Activated naive CD4-positive, alpha-beta T cell (primary cell): ENCODE results near the gene NLGN1.
A peak's percentile ranks its signal among the peaks of the same experiment; 100 is the strongest.
"Not testable (repeated sequence)": the region's sequence is repeated elsewhere in the genome, so short reads cannot be mapped to it uniquely, and the experiment has no call there.

Experiments used
- DNase-seq, 4 experiments: peaks; one replicate each; lab custom pipeline; 2025; lab: John Stamatoyannopoulos, UW

Gene NLGN1

GRCh38 chr3:173397161-173398110, at the start of gene NLGN1:
NLGN1 (plus strand) TSS chr3:173397744.
- no peak for DNase-seq

- no peak for DNase-seq
Observed at GRCh38 chr3:173351886-173352285, 45.7 kb upstream of the NLGN1 start.

DNA sequence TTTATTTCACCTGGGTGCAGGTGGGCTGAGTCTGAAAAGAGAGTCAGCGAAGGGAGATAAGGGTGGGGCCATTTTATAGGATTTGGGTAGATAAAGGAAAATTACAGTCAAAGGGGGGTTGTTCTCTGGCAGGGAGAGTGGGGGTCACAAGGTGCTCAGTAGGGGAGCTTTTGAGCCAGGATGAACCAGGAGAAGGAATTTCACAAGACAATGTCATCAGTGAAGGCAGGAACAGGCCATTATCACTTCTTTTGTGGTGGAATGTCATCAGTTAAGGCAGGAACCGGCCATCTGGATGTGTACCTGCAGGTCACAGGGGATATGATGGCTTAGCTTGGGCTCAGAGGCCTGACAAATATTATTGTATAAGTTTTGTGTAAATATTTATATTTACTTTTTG, 44.4 kb upstream of the NLGN1 start:
- not testable (repeated sequence) for DNase-seq

- DNase-seq = no peak
Observed at GRCh38 chr3:173354124-173354523, 43.4 kb upstream of the NLGN1 start.

GRCh38 chr3:173371848-173372487, 25.6 kb upstream of the NLGN1 start:
- no peak for DNase-seq

DNA sequence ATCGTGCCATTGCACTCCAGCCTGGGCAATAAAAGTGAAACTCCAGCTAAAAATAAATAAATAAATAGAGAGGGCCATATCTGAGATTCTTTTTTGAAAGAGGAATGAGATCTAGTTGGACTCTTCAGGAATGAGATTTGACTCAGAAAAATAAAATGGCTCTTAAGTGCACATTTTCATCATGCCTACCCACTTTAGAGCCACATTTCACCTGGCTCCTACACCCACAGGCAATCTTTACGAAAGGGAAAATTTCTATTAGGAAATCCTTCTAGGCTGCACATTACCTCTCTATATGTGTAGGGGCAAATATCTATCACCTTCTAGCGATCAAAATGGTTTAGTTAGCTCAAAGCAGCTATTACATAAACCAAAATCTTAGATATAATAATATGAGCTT, 16.9 kb upstream of the NLGN1 start:
- DNase-seq = no peak

- DNase-seq = not testable (repeated sequence)
Observed at GRCh38 chr3:173381936-173382335, 15.6 kb upstream of the NLGN1 start.

- no peak for DNase-seq
Observed at GRCh38 chr3:173395073-173395411, 2.5 kb upstream of the NLGN1 start.

DNA sequence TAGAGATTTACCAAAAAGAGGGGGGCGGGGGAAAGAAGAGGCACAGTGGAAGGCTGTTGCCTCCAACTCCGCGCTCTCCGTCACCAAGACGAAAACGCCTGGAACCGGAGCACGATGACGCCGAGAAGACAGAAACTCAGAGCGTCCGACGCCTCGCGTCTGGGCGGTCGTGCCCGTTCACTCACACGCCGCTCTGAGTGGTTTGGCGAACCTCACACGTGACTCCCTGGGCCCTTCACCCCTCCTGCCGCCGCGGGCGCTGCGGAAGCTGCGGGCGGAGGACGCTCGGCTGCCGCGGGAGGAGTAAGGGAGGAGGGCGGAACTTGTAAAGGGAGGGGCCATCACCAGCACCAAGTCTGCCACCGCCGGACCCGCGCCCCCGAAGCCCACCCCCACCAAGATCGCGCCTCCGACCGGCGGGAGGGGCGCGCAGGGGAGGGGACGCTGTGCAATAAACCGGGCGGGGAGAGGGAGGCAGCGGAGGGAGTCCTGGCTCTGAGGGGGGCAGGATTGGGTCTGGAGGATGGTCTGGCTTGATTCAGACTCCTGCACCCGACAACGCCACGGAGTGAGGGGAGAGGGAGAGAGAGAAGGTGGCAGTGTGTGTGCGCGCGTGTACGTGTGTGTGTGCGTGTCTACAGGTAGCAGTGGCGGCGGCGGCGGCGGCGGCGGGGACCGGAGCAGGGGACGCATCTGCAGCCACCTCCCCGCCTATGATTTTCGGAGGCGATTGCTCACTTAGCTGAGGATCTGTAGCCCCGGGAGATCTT, 1.9 kb upstream of the NLGN1 start:
- DNase-seq = peak in 1 of 4 experiments; percentile 10

DNA sequence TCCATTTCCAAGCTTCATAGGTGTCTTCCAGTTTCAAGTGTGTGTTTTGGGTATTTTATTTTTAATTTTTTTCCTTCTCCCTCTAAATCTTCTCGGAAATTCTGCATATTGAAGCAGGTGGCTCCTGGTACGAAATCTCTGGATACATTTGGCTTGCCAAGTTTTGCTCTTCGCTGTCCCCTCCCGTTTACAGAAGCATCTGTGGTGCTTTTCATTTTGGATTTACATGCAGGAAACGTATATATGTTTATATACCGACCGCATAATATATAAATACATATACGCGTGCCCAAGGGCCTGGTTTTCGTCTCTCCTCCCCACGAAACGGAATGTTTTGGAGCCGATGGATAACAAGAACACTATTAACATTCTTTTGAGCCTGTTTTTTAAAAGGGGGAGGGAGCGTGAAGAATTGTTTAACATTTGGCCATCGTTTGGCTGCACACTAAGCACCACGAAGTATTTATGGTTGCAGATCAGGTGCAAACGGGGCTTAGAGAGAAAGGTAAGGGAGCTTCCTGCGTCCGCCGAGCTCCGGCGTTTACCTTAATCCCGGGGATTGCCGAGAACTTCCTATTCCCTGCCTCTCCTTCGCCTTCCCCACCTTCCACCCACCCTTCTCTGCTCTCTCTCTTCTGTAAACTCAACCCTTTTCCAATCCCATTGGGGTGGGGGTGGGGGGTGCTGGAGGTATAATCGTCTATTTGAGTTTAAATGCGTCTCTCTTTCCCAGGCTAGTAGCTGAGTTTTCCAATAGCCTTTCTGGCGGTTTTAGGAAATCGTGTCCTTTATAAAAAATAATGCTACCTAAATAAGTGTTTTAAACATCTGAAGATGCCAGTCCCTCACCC, 1.1 kb upstream of the NLGN1 start:
- no peak for DNase-seq

- DNase-seq = no peak
Observed at GRCh38 chr3:173398111-173398479, 551 bp downstream of the NLGN1 start.

- no peak for DNase-seq
Observed at GRCh38 chr3:173399044-173399443, 1.5 kb downstream of the NLGN1 start.

DNA sequence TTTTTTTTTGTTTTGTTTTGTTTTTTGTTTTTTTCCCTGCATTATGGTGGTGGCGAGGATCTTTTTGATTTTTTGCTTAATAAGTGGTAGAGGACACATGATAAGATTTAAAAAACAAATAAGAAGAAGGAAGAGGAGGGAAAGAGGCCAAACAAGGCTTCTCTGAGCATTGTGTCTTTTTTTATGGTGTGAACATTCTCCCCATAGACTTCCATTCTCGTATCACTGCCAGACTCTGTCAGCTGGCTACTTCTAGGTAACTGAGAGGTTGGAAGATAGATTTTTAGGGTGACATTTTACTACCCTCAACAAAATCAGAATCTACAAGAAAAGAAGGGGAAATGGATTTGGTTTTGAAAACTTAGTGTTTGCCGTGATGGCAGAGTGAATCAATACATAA, 3.8 kb downstream of the NLGN1 start:
- DNase-seq = no peak

- DNase-seq = no peak
Observed at GRCh38 chr3:173402656-173403055, 5.1 kb downstream of the NLGN1 start.

DNA sequence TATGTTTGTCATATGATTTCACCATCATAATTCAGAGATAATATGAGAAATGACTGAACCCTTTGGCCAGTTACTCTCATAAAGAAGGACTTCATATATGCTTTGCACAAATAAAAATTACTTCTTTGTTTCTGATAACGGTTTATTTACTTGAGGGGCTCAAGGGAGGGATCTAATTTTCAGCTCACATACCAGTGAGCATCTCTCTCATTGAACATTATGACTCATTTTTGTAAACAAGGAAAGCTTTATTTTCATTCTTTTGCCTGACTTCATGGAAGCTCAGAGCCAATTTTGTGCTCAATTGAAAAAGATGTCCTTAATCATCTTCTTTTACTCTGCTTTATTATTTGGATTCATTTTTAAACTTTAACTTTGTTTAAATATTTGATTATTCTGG, 5.8 kb downstream of the NLGN1 start:
- DNase-seq = no peak

GRCh38 chr3:173404156-173404555, 6.6 kb downstream of the NLGN1 start:
- no peak for DNase-seq

DNA sequence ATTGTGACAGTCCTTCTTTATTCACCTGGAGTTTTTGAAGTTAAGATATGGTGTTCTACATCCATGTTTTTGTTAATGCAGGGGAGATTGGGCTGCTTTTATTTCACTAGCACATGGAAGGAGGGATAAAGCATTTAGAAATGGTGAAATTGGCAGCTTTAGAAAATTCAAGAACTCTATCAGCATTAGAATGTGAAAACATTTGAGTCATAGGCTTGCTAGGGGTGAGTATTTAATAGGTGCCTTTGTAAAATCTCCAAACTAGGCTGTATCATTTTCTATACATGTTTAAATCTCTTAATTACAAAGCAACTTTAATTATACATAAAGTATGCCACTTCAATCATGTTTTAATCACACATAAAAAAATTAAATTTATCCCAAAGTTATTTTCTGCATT, 12.9 kb downstream of the NLGN1 start:
- DNase-seq = no peak

DNA sequence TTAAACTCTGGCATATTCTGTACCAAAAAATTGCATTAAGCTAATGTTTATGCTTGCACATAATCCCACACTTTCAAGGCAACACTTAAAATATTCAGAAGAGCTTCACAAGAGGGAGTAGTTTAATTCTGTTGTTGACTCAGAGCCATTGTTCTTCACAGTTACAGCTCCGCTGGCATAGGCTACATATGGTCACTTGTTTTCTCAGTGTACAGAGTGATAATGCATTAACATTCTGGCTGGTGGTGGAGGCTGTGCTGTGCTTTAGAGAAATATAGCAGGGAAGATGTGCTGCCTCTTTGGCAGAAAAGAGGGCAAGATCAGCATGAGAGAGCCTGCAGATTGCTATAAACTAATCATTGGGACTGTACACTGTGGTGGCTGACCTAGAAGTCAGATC, 13.3 kb downstream of the NLGN1 start:
- no peak for DNase-seq

DNA sequence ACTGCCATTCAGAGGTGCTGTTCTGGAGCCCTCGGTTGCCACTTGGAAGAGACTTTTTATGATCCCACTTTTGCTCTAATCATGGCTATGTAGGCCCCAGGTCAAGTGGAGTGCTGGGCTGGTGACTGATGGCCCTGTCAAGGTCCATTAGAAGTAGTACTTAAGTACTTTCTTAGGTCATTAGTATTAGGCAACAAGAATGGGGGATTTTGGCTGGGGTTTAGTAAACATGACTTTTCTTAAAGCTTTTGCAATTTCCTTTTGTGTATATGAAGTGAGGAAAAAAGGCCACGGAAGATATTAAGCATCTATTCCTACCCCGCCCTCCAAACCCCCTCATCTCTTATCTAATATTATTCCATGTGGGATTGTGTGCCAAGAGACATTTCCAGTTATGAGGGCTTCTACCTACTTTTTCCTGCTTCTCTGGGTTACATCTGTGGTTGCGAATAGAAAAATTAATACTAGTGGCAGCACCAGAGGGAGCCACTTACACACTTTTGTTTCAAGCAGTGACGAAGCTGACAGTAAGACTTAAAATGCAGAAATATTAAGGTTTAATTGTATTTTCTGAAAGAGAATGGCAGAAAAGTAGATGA, 13.9 kb downstream of the NLGN1 start:
- DNase-seq = no peak

- no peak for DNase-seq
Observed at GRCh38 chr3:173416070-173416469, 18.5 kb downstream of the NLGN1 start.

- DNase-seq = no peak
Observed at GRCh38 chr3:173429076-173429475, 31.5 kb downstream of the NLGN1 start.
